ENCODE data around the gene ELOVL5.

Gene ELOVL5

DNA sequence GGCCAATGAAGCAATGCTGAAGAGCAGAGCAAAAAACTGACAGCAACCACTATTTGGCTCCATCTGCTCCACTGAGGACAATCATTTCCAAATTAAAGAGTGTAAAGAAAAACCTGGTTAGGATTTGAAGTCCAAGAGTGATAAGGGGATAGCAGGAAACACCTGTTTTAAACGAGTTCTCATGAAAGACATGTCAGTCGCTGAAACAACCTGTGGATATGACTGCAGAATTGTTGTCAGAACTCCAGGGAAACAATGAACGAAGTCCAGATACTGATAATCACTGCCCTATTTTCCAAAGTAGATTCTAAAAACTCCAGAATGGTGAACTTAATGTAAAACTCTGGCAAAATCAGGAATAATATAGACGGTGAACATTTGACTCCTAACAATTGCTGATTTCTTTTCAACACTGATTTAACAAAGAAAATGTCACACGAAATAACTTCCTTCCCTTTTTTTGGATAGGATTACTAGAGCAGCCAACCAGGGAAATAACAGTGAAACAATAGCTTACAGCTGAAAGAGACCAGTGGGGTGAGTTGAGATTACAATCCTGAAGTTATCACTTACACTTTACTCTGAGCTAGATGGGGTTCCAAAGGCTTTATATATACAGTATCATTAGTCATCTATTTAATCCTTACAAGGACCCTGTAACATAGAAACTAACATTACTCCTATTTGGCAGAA lies 83.7 kb downstream of the ELOVL5 start:
- TF ChIP-seq, protein P1, sequence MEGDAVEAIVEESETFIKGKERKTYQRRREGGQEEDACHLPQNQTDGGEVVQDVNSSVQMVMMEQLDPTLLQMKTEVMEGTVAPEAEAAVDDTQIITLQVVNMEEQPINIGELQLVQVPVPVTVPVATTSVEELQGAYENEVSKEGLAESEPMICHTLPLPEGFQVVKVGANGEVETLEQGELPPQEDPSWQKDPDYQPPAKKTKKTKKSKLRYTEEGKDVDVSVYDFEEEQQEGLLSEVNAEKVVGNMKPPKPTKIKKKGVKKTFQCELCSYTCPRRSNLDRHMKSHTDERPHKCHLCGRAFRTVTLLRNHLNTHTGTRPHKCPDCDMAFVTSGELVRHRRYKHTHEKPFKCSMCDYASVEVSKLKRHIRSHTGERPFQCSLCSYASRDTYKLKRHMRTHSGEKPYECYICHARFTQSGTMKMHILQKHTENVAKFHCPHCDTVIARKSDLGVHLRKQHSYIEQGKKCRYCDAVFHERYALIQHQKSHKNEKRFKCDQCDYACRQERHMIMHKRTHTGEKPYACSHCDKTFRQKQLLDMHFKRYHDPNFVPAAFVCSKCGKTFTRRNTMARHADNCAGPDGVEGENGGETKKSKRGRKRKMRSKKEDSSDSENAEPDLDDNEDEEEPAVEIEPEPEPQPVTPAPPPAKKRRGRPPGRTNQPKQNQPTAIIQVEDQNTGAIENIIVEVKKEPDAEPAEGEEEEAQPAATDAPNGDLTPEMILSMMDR (IDR thresholded peaks at IDR 0.05): no peak

DNA sequence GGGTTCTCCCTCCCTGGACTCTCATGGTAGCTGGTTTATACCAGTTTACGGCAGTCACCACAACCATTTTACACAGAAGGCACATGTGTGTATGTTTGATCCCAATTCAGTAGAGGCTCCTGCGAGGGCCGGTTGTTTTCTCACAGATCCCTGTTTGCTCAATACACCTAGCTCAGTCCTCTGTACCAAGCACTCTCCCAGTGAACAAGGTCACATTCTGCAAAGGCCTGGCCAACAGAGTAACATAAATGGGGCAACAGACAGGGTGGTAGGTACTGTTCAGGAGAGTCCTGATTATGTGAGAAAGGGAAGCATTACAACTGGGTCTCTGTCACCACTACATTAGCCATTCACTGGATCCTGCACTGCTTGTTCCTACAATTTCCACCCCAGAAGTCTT lies 84.4 kb downstream of the ELOVL5 start:
- TF ChIP-seq, protein P1 (IDR thresholded peaks at IDR 0.05): no peak

DNA sequence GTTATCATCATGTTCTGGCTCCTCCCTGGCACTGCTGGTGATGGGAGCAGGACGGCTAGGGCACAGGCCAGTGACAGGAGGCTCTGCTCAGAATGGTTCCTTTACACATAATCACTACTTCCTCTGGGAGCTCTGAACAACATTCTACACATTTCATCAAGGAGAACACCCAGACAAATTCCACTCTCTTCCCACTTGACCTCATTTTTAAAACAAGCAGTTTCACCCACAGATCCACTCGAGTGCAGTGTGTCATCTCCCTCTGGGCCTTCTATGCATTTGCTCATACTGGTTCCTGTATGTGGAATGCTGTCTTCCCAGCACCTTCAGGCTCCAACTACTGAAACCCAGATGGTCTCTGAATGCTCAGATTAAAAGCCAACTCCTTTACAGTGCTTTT lies 84.8 kb downstream of the ELOVL5 start:
- TF ChIP-seq, protein P1 (IDR thresholded peaks at IDR 0.05): no peak

DNA sequence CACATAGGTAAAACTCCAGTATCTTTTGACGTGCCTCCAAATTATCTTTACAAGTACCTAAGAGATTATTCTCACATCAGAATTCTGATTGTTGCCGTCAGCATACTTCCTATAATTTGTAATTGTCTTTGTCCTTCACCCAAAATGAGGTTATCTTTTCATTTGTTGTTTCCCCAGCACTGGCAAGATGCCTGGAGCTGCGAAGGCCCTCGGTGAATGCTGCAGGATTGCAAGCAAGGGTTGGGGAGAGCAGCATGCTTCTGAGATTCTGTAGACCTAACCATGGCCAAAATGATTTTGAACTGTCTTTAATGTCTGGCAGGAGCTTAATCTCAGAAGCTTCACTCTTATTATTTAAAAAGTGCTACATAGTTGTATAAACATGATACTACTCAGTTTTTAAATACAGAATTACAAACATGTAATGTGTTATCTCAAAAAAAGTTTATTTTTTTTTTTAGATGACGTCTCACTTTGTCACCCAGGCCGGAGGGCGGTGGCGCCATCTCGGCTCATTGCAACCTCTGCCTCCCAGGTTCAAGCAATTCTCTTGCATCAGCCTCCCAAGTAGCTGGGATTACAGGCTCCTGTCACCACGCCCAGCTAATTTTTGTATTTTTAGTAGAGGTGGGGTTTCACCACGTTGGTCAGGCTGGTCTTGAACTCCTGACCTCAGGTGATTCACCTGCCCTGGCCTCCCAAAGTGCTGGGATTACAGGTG lies 88.7 kb downstream of the ELOVL5 start:
- TF ChIP-seq, protein P1 (IDR thresholded peaks at IDR 0.05): no peak

DNA sequence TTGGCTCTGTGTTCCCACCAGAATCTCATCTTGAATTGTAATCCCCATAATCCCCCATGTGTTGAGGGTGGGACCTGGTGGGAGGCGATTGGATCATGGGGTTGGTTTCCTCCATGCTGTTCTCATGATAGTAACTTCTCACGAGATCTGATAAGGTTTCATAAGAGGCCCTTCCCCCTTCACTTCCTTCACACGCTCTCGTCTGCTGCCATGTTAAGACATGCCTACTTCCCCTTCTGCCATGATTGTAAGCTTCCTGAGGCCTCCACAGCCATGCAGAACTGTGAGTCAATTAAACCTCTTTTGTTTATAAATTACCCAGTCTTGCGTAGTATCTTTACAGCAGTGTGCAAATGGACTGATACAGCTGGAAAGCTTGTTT lies 90.0 kb downstream of the ELOVL5 start:
- TF ChIP-seq, protein P1 (IDR thresholded peaks at IDR 0.05): no peak

DNA sequence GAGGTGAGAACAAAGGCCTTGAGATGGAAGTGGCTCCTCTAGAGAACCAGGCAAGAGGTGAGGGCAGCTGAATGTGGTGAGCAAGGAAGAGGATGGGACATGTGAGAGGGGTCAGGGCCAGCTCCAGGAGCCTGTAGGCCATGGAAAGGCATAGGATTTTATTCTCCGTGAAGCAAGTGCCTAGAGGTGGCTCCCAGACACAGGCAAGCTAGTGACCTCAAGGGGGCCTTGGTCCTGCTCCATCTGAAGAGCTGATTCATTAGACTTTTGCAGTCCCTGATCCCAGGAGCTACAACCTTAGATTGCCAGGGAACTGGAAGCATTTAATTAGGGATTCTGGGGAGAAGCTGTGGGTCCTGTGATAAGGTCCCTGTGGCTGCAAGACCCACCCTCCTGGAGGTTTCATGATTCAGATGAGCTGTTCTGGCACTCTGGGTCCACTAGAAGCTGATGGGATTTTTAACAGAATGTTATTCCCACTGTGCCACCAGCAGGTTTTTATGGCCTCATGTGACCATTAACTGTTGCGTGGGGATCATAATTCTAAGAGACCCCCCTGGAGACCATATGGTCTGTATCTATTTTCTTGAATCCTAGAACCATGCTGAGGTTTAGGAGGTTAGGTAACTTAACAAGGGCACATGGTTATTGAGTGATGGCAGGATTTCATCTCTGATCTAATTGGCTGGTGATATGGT lies 90.5 kb downstream of the ELOVL5 start:
- TF ChIP-seq, protein P1 (IDR thresholded peaks at IDR 0.05): no peak

DNA sequence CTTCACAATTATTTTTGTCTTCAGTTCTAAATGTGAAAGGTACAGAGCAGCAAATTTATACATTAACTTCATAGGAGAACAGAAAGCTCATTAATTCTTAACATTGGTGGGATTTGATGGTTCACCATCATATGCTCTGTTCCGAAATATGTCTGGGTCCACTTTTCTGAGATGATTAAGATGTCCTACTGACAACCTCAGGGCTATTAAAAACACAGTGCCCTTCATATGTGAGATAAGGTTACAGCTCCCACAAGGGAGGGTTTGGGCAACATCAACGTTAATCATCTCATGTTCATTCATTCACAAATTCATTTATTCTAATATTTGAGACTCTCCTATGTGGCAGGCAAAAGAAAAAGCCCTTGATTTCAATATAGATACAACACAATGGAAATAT lies 91.2 kb downstream of the ELOVL5 start:
- TF ChIP-seq, protein P1 (IDR thresholded peaks at IDR 0.05): no peak
